ENCODE results near the gene KHSRP.
"Not testable (repeated sequence)": the region's sequence is repeated elsewhere in the genome, so short reads cannot be mapped to it uniquely, and the experiment has no call there.

KHSRP gene

GRCh38 chr19:6451583-6452222 is 27.1 kb upstream of the KHSRP start:
- DNase-seq (ENCODE audit: low read depth in 2 of 2) = no peak

- no peak for DNase-seq (ENCODE audit: low read depth in 2 of 2)
Measured at GRCh38 chr19:6450166-6450565, 25.6 kb upstream of the KHSRP start.

GRCh38 chr19:6448045-6448444 is 23.4 kb upstream of the KHSRP start:
- DNase-seq (ENCODE audit: low read depth in 2 of 2) = no peak

- DNase-seq (ENCODE audit: low read depth in 2 of 2) = no peak
Measured at GRCh38 chr19:6446452-6446851, 21.8 kb upstream of the KHSRP start.

- no peak for DNase-seq (ENCODE audit: low read depth in 2 of 2)
Measured at GRCh38 chr19:6443986-6444385, 19.4 kb upstream of the KHSRP start.

- no peak for DNase-seq (ENCODE audit: low read depth in 2 of 2)
Measured at GRCh38 chr19:6442087-6442688, 17.6 kb upstream of the KHSRP start.

- DNase-seq (ENCODE audit: low read depth in 2 of 2) = no peak
Measured at GRCh38 chr19:6440905-6441304, 16.3 kb upstream of the KHSRP start.

GRCh38 chr19:6439743-6440142 is 15.1 kb upstream of the KHSRP start:
- no peak for DNase-seq (ENCODE audit: low read depth in 2 of 2)

- DNase-seq (ENCODE audit: low read depth in 2 of 2) = no peak
Measured at GRCh38 chr19:6433663-6434062, 9.1 kb upstream of the KHSRP start, which contains the start of gene SLC25A41. Gene SLC25A41, minus strand, starts transcription at chr19:6433763. Its CDS starts 70 bp downstream, at chr19:6433693.

- DNase-seq (ENCODE audit: low read depth in 2 of 2) = no peak
Measured at GRCh38 chr19:6433165-6433564, 8.6 kb upstream of the KHSRP start.

- no peak for DNase-seq (ENCODE audit: low read depth in 2 of 2)
Measured at GRCh38 chr19:6431891-6432290, 7.3 kb upstream of the KHSRP start.

GRCh38 chr19:6429419-6430221 is 5.0 kb upstream of the KHSRP start:
- no peak for DNase-seq (ENCODE audit: low read depth in 2 of 2)

GRCh38 chr19:6428692-6429418 is 4.2 kb upstream of the KHSRP start:
- not testable (repeated sequence) for DNase-seq (ENCODE audit: low read depth in 2 of 2)

- DNase-seq (ENCODE audit: low read depth in 2 of 2) = no peak
Measured at GRCh38 chr19:6427131-6427530, 2.5 kb upstream of the KHSRP start.

GRCh38 chr19:6425732-6426620 is 1.4 kb upstream of the KHSRP start:
- DNase-seq (ENCODE audit: low read depth in 2 of 2) = no peak

- peak; percentile 97 to 99 for DNase-seq (ENCODE audit: low read depth in 2 of 2)
Measured at GRCh38 chr19:6424939-6425731, 524 bp upstream of the KHSRP start.

- DNase-seq (ENCODE audit: low read depth in 2 of 2) = no peak
Measured at GRCh38 chr19:6423499-6424194, 964 bp downstream of the KHSRP start.

- no peak for DNase-seq (ENCODE audit: low read depth in 2 of 2)
Measured at GRCh38 chr19:6421075-6422014, 3.3 kb downstream of the KHSRP start.

- no peak for DNase-seq (ENCODE audit: low read depth in 2 of 2)
Measured at GRCh38 chr19:6418562-6418932, 6.1 kb downstream of the KHSRP start.
